ENCODE measurements around the gene COL5A1.

GRCh38 chr9:134847138-134847537 is 205.5 kb downstream of the COL5A1 start:
- TF ChIP-seq CTCF (IDR thresholded peaks at IDR 0.05) (no peak), EZH2 (IDR thresholded peaks at IDR 0.05) (no peak)
